DND-41 (cell line): ENCODE results near the gene APH1B.

ENCODE experiments used
- ATAC-seq: fragments of 200-7000 bp; cut with Tn5 transposase; 3 replicates; pipeline ENCODE4 v1.9.1; 2021; ENCODE audit warnings: low read depth; ENCODE audit not compliant: insufficient read depth
- DNase-seq: peaks from one replicate; pipeline ENCODE4 v3.0.0-alpha.2; 2020
- H2AFZ ChIP-seq: 2 replicates; pipeline ENCODE4 v1.6.0; 2012; ENCODE audit warnings: low read depth, low read length
- H3K27ac ChIP-seq: 2 replicates; pipeline ENCODE4 v1.5.1; 2012; ENCODE audit warnings: low read length, inconsistent platforms
- H3K27me3 ChIP-seq: fragments of 200-600 bp; sonication (generic); 2 replicates; pipeline ENCODE4 v1.6.0; 2012; ENCODE audit warnings: low read length, mild to moderate bottlenecking, inconsistent platforms; ENCODE audit not compliant: insufficient read depth, poor library complexity
- H3K36me3 ChIP-seq: 2 replicates; pipeline ENCODE4 v1.5.1; 2012; ENCODE audit warnings: low read length, inconsistent platforms; ENCODE audit not compliant: insufficient read depth
- H3K4me1 ChIP-seq: 2 replicates; pipeline ENCODE4 v1.5.1; 2012; ENCODE audit warnings: mild to moderate bottlenecking, low read length; ENCODE audit not compliant: insufficient read depth
- H3K4me2 ChIP-seq: 2 replicates; pipeline ENCODE4 v1.6.0; 2012; ENCODE audit warnings: mild to moderate bottlenecking, moderate library complexity, low read length, inconsistent platforms; ENCODE audit not compliant: insufficient read depth
- H3K4me3 ChIP-seq, 2 experiments: fragments of 200-600 bp in 1 of 2; shearing (Covaris generic) in 1 of 2; 2 replicates each; pipeline ENCODE4 v1.5.1; 2012 to 2016; ENCODE audit warnings: inconsistent platforms in 2 of 2, low read length in 2 of 2, mild to moderate bottlenecking in 2 of 2, low read depth in 1 of 2, moderate library complexity in 1 of 2
- H3K79me2 ChIP-seq: 2 replicates; pipeline ENCODE4 v1.6.0; 2012; ENCODE audit warnings: low read length, inconsistent platforms; ENCODE audit not compliant: insufficient read depth
- H3K9ac ChIP-seq: 2 replicates; pipeline ENCODE4 v1.6.0; 2012; ENCODE audit warnings: low read depth, mild to moderate bottlenecking, inconsistent platforms, low read length, moderate library complexity
- H3K9me3 ChIP-seq: 2 replicates; pipeline ENCODE4 v1.5.1; 2012; ENCODE audit warnings: low read length, moderate library complexity, mild to moderate bottlenecking, inconsistent platforms; ENCODE audit not compliant: insufficient read depth, severe bottlenecking
- H4K20me1 ChIP-seq: 2 replicates; pipeline ENCODE4 v1.6.0; 2012; ENCODE audit warnings: low read length; ENCODE audit not compliant: insufficient read depth
- EZH2 ChIP-seq: IDR thresholded peaks from 3 replicates; pipeline ENCODE4 v1.6.1; 2012; ENCODE audit warnings: borderline replicate concordance, low read depth, mild to moderate bottlenecking, moderate library complexity, low read length, inconsistent platforms; ENCODE audit not compliant: severe bottlenecking
- TF ChIP-seq, protein P1 (sequence below): IDR thresholded peaks from 2 replicates; pipeline ENCODE4 v1.5.1; 2012; ENCODE audit warnings: borderline replicate concordance, low read length, moderate library complexity, mild to moderate bottlenecking; ENCODE audit not compliant: poor library complexity, severe bottlenecking; ENCODE audit errors: extremely low read depth

The APH1B gene

DNA sequence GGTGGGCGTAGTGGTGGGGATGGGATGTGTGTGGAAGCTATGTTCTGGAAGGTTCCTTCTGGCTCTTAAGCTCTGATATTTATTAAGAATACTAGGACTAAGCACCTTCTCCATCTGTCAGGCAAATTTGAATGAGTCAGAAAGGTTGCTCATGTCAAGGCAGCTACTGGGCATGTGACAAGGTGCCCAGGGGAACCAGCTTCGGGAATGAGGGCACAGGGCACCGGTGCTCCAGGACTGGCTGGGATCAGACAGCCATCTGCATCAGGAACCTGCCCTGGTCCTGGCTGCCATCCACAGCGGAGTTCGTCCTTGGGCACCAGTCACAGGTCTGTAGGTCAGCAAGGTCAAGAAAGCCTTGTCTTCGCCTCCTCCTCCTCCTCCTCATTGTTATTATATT, 71.8 kb downstream of the APH1B start:
- no peaks in the 10 kb centered on the region for H3K27me3 ChIP-seq
- H3K27ac ChIP-seq = no peak overlapping the region

DNA sequence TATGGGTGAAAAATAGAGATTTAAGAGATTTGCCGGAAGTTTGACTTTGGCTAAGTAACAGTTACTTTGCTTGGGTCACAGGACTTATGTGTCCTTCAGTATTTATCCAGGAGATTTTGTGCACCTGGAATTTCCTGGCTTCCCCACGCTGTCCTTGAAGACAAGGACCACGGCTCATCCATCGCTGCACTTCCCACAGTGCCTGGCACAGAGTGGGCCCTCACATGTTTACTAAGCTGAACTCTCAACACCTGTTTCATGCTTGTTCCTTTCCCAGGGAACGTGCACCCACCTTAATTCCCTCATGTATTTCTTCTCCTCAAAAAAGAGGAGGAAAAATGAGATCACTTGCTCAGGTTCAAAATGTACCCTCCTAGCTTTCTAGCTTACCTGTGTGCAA, 72.2 kb downstream of the APH1B start:
- Histone ChIP-seq H3K4me2 (no peak overlapping the region), H3K27ac (no peak overlapping the region), H2AFZ (no peak overlapping the region), H3K4me1 (no peaks in the 10 kb centered on the region), H3K36me3 (no peaks in the 10 kb centered on the region), H3K79me2 (no peaks in the 10 kb centered on the region), H3K9ac (no peak overlapping the region), H3K9me3 (no peaks in the 10 kb centered on the region), H4K20me1 (no peaks in the 10 kb centered on the region), H3K4me3 (no peak overlapping the region), H3K27me3 (no peaks in the 10 kb centered on the region)
- ATAC-seq (no peak), DNase-seq (no peak)
- TF ChIP-seq EZH2 = no peak
- TF ChIP-seq, protein P1, sequence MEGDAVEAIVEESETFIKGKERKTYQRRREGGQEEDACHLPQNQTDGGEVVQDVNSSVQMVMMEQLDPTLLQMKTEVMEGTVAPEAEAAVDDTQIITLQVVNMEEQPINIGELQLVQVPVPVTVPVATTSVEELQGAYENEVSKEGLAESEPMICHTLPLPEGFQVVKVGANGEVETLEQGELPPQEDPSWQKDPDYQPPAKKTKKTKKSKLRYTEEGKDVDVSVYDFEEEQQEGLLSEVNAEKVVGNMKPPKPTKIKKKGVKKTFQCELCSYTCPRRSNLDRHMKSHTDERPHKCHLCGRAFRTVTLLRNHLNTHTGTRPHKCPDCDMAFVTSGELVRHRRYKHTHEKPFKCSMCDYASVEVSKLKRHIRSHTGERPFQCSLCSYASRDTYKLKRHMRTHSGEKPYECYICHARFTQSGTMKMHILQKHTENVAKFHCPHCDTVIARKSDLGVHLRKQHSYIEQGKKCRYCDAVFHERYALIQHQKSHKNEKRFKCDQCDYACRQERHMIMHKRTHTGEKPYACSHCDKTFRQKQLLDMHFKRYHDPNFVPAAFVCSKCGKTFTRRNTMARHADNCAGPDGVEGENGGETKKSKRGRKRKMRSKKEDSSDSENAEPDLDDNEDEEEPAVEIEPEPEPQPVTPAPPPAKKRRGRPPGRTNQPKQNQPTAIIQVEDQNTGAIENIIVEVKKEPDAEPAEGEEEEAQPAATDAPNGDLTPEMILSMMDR = no peak

More for the DNA sequence above, 71.8 kb downstream of the APH1B start:
- no peak overlapping the region for H3K4me3 ChIP-seq
- ATAC-seq = no peak
- H2AFZ ChIP-seq = no peak overlapping the region
- TF ChIP-seq EZH2 = no peak
- TF ChIP-seq, protein P1 = no peak
- H3K9me3 ChIP-seq = no peaks in the 10 kb centered on the region
- no peak overlapping the region for H3K4me2 ChIP-seq
- H3K36me3 ChIP-seq = no peaks in the 10 kb centered on the region
- H4K20me1 ChIP-seq = no peaks in the 10 kb centered on the region
- H3K9ac ChIP-seq = no peak overlapping the region
- no peaks in the 10 kb centered on the region for H3K4me1 ChIP-seq
- H3K79me2 ChIP-seq = no peaks in the 10 kb centered on the region
- no peak for DNase-seq

- H4K20me1 ChIP-seq = no peaks in the 10 kb centered on the region
- no peaks in the 10 kb centered on the region for H3K9me3 ChIP-seq
- ATAC-seq = no peak
- H3K4me2 ChIP-seq = no peak overlapping the region
- no peak overlapping the region for H3K9ac ChIP-seq
- no peak overlapping the region for H3K27ac ChIP-seq
- peaks cover 2% of the 10 kb centered on the region for H3K27me3 ChIP-seq
- H3K36me3 ChIP-seq = no peaks in the 10 kb centered on the region
- H3K4me3 ChIP-seq = no peak overlapping the region
- no peak for DNase-seq
- no peak overlapping the region for H2AFZ ChIP-seq
- no peaks in the 10 kb centered on the region for H3K79me2 ChIP-seq
- no peaks in the 10 kb centered on the region for H3K4me1 ChIP-seq
- TF ChIP-seq EZH2 = no peak
- TF ChIP-seq, protein P1 = no peak
These were observed 72.8 kb downstream of the APH1B start for GRCh38 chr15:63350178-63350621.

- no peaks in the 10 kb centered on the region for H3K79me2 ChIP-seq
- H3K27me3 ChIP-seq = peaks cover 2% of the 10 kb centered on the region
- H3K9ac ChIP-seq = no peak overlapping the region
- H3K9me3 ChIP-seq = no peaks in the 10 kb centered on the region
- H3K4me1 ChIP-seq = no peaks in the 10 kb centered on the region
- ATAC-seq (no peak), DNase-seq (no peak)
- H3K27ac ChIP-seq = no peak overlapping the region
- TF ChIP-seq, protein P1 = no peak
- TF ChIP-seq EZH2 = no peak
- H2AFZ ChIP-seq = no peak overlapping the region
- H3K4me3 ChIP-seq = no peak overlapping the region
- no peaks in the 10 kb centered on the region for H3K36me3 ChIP-seq
- no peaks in the 10 kb centered on the region for H4K20me1 ChIP-seq
- H3K4me2 ChIP-seq = no peak overlapping the region
These were observed 73.8 kb downstream of the APH1B start for GRCh38 chr15:63351170-63351569.
